ENCODE results near the gene CNIH1. TPM values are rescaled to one million over a fixed set of nuclear protein-coding genes. Genes with fewer than 3 reads are reported as not detected.

CNIH1 gene
- total RNA-seq, 1 donor from 2014 or later, result 43.5 TPM

GRCh38 chr14:54478636-54479215 is 37.6 kb upstream of the CNIH1 start:
- Mint-ChIP-seq H3K27ac (no peak overlapping the region), H3K4me1 (peaks cover 42% of the 10 kb centered on the region), H3K4me3 (no peak overlapping the region), H3K27me3 (no peaks in the 10 kb centered on the region), H3K36me3 (ENCODE audit: low read depth) (peaks cover 69% of the 10 kb centered on the region), H3K9me3 (no peaks in the 10 kb centered on the region)
- TF ChIP-seq CTCF (IDR thresholded peaks at IDR 0.05), result no peak
- ATAC-seq (ENCODE audit: low read depth) (no peak), DNase-seq (no peak)
- CTCF ChIA-PET, result no interaction called here
- intact Hi-C loops (cut with micrococcal nuclease), result no loop called here
- POLR2A ChIA-PET, result no interaction called here

- ATAC-seq (ENCODE audit: low read depth) (no peak), DNase-seq (no peak)
- H3K4me3 Mint-ChIP-seq, result no peak overlapping the region
- H3K27me3 Mint-ChIP-seq, result no peaks in the 10 kb centered on the region
- no peaks in the 10 kb centered on the region for H3K9me3 Mint-ChIP-seq
- ChIA-PET CTCF (no interaction called here), POLR2A (no interaction called here)
- peaks cover 71% of the 10 kb centered on the region for H3K36me3 Mint-ChIP-seq (ENCODE audit: low read depth)
- peaks cover 17% of the 10 kb centered on the region for H3K4me1 Mint-ChIP-seq
- no peak overlapping the region for H3K27ac Mint-ChIP-seq
- intact Hi-C loops (cut with micrococcal nuclease), result no loop called here
- TF ChIP-seq CTCF (IDR thresholded peaks at IDR 0.05), result no peak
These were observed 34.7 kb upstream of the CNIH1 start for GRCh38 chr14:54475911-54476310.

- ChIA-PET CTCF (no interaction called here), POLR2A (no interaction called here)
- intact Hi-C loops (cut with micrococcal nuclease), result no loop called here
- no peak overlapping the region for H3K4me3 Mint-ChIP-seq
- H3K27ac Mint-ChIP-seq, result no peak overlapping the region
- H3K4me1 Mint-ChIP-seq, result peaks cover 14% of the 10 kb centered on the region
- DNase-seq (no peak), ATAC-seq (ENCODE audit: low read depth) (no peak)
- no peaks in the 10 kb centered on the region for H3K27me3 Mint-ChIP-seq
- peaks cover 70% of the 10 kb centered on the region for H3K36me3 Mint-ChIP-seq (ENCODE audit: low read depth)
- no peaks in the 10 kb centered on the region for H3K9me3 Mint-ChIP-seq
- no peak for TF ChIP-seq CTCF (IDR thresholded peaks at IDR 0.05)
These were observed 34.2 kb upstream of the CNIH1 start for GRCh38 chr14:54475187-54475899.

- CTCF ChIA-PET, result no interaction called here
- intact Hi-C loops (cut with micrococcal nuclease), result no loop called here
These were observed 33.1 kb upstream of the CNIH1 start for GRCh38 chr14:54474232-54474793.

More at GRCh38 chr14:54474232-54474793, 33.1 kb upstream of the CNIH1 start:
- POLR2A ChIA-PET, result no interaction called here
- peaks cover 14% of the 10 kb centered on the region for H3K4me1 Mint-ChIP-seq
- no peaks in the 10 kb centered on the region for H3K27me3 Mint-ChIP-seq
- ATAC-seq (ENCODE audit: low read depth) (no peak), DNase-seq (no peak)
- no peak for TF ChIP-seq CTCF (IDR thresholded peaks at IDR 0.05)
- H3K27ac Mint-ChIP-seq, result no peak overlapping the region
- H3K9me3 Mint-ChIP-seq, result no peaks in the 10 kb centered on the region
- H3K36me3 Mint-ChIP-seq (ENCODE audit: low read depth), result peaks cover 63% of the 10 kb centered on the region
- no peak overlapping the region for H3K4me3 Mint-ChIP-seq
